HG03354 (cell line): ENCODE measurements around the gene DENND2A.
"Not testable (repeated sequence)": the region's sequence is repeated elsewhere in the genome, so short reads cannot be mapped to it uniquely, and the experiment has no call there.

Experiments used
- ATAC-seq: cut with Tn5 transposase; IDR thresholded peaks from one replicate; pipeline ENCODE4 v1.9.1; 2021; ENCODE audit warnings: mild to moderate bottlenecking; ENCODE audit not compliant: unreplicated experiment, poor library complexity, severe bottlenecking

DENND2A gene

DNA sequence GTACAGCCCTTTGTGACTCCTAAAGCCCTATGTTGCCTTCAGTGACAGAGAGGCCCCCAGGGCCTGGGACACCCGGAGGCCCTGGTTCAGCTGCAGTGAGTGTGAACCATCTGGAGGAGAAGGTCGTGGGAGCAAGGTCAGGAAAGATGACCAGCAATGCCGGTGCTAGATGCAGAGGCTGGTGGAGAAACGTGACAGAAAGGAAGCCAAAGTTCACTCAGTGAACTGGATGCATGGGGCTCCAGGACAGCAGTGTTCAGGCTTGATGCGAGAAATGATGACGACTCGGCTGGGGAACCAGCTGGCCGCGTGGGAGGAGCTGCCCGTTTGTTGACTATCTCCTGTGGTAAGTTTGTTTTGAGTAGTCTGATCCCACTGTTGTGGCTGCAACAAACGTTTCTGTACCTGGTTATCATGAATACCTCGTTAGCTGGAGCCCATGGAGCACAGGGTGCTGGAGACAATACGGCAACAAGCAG lies 107.2 kb downstream of the DENND2A start:
- no peak for ATAC-seq

DNA sequence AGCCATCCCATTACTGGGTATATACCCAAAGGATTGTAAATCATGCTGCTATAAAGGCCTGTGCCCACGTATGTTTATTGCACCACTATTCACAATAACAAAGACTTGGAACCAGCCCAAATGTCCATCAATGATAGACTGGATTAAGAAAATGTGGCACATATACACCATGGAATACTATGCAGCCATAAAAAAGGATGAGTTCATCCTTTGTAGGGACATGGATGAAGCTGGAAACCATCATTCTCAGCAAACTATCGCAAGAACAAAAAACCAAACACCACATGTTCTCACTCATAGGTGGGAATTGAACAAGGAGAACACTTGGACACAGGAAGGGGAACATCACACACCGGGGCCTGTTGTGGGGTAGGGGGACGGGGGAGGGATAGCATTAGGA lies 111.2 kb downstream of the DENND2A start:
- ATAC-seq = not testable (repeated sequence)

DNA sequence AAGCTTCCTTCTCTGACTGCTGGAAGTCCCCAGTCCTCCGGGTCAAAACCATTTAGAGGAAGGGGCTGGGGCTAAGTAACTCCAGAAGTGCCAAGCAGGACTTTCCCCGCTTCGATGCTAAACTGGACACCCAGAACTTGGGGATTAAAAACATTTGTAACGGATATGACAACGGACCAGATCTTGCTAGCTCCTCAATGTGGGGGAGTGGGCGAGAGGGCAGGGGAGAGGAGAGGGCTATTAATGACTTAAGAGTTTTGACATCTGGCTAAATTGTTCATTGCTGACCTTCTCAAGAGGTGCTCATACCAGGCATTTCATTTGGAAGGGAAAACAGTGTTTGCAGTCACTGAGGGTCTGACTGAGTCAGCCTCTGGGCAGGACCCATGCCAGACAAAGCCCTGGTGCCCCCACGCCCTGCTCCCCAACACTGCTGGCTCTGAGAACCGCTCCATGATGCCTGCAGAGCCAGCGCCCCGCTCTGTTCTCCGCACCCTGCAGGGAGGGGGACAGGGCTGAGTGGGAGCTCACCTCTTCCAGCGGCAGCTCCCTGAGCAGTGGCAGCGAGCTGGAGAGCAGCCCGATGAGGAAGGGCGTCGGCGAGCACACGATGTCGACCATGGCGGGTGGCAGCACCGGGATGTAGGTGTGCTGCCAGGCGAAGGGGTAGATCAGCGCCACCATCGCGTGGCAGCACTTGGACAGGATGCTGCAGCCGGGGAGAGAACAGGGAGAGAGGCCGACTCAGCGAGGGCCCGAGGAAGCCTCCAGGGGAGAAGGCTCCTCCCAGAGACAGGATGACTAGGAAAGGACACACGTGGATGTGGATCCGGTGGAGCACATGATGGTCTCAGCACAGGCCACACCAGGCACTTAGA lies 113.6 kb downstream of the DENND2A start:
- no peak for ATAC-seq

DNA sequence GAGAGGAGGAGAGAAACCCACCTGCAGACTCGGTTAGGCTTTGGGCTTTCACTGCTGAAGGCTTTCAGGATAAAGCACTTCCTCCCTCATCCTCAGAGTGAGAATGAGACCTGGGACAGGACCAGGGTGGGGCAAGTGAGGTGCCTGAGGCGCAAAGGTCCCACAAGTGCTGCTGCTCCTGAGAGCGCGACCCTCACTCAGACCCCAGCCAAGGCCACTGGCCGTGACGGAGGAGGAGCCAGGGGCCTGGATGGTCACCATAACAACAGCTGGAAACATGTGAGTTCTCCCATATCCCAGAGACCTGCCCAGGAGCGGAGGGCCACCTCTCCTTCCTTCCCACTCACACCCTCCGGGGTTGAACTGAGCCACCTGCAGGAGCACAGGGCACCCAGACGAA lies 114.4 kb downstream of the DENND2A start:
- no peak for ATAC-seq

DNA sequence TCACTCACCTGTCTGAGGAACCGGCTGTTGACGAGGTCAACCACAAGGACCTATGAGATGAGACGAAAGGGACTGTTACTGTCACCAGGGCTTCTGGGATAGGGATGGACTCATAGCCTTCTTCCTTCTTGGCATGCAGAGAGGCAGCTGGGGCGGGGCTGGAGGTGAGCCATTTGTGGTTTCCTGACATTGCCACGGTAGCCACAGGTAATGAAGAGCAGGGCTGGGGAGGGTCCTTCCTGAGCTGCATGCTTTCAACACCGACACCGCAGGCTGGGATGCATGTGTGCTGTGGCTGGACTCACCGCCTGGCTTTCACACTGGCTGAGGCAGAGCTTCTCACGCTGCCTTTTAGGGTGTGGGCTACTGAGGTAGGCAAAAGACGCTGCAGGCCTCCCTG lies 114.9 kb downstream of the DENND2A start:
- no peak for ATAC-seq

DNA sequence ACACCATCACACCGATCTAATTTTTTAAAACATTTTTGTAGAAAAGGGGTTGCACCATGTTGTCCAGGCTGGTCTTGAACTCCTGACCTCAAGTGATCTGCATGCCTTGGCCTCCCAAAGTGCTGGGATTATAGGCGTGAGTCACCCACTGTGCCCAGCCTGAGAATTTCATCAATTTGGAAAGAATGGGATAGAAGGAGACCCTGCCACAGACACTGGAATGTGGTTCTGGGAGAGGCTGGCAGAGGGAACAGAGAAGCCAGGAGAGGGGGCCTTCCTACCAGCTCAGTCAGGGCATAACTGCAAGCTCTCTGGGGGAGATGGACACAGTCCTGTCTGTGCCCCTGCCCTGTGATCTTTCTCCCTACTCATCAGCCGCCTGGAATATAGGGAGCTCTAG lies 119.2 kb downstream of the DENND2A start:
- ATAC-seq = no peak

DNA sequence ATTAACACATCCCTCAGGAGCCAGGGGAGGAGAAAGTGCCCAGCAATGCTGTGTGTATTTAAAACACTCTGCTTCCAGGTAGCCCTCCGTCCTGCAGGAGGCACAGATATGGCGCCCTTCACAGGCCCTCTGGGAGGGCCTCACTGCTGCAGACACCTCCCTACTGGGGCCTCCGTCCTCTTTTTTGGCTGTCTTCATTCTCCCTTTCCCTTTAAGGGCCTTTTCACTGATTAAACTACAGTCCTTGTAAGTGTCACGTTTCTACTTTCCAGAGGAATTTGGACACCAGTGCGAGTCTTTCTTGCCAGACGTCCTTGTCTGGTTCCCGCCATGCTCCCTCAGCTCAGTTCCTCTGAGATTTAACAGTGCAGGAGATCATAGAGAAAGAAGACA lies 121.6 kb downstream of the DENND2A start:
- ATAC-seq = no peak

DNA sequence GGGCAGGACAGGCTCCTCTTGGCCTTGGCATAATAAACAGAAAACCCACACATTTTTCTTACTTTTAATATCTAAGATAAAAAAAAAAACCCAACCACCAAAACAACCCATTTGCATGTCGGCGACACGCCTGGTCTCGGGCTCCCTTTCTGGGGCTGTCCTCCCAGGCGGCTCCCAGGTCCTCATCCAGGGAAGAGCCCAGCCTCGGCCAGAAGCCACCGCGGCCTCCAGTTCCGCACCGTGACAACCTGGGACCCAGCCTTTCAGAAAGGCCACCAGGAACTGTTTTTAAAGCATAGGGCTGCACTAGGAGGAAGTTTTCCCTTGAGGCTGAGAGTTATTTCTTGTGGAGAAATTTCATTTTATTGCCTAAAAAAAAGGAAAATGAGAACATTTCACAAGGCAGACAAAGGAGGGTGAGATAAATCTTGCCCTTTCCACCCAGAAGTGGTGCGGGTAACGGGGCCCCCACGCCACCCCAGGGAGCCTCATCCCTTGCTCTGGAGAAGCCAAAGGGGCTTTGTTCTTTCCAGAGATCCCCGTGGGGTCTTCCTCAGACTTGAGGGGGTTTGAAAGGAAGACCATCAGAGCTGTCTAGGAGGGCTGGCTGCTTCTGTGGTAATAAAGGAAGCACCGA lies 122.1 kb downstream of the DENND2A start:
- no peak for ATAC-seq

DNA sequence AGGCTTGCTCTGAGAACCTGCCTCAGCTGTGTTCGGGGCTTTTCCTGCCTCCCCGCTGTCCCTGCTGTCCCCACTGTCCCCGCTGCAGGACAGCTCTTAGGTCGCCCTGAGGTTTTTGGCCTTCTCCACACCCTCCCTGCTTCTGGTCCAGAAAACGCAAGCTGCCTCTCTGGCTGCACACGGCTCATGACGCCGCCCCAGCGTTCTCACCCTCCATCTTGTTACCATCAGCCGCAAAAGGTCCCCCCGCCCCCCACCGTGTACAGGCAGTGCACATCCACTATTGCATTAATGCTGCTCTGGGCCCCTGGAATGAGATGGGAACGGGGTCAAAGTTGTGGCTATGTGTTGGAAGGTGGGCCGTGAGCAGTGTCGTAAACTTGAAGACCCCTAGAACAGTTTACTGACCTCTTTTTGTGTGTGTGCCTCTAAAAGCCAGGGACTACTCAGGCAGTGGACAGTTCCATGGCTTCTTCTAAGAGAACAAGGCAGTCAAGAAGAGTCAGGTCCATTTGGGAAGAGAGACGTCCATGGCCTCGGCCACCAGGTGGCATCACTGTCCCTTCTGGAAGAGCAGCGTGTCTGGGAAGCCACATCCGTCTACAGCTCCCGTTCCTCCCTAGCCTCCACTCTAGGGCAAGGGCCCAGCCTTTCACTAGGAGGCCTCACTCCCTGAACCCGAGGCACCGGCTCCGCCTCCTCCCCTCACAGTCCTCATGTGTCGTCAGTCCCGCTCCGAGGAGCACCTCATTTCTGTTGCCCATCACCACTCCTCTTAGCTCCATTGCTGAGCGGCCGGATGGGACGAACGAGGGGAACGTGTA lies 122.9 kb downstream of the DENND2A start:
- peak; percentile 54 for ATAC-seq

DNA sequence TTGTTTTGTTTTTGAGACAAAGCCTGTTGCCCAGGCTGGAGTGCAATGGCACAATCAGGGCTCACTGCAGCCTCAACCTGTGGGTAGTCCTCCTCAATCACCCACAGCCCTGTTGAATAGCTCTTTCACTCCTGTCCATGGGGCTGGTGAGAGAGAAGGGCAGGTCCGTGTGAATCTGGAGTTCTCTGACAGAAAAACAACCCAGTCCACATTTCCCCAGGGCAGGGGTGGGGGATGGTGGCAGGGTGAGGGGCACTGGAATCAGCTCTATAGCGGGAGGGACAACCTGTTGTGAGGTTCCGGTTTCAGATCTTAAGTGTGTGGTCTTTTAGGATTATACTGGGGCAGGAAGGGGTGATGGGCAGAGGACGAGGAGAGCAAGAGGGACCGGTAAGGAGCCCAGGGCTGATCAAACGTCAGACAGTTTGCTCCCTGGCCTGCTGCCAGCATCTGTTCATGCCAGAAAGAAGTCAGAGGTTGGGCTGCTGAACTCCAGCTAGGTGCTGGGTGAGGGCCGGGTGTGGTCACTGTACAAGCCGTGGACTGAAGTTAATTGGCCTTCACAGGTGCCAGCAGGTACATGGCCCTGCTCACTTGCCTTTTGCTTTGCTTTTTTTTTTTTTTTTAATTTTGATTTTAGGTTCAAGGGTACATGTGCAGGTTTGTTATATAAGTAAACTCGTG lies 128.2 kb downstream of the DENND2A start:
- no peak for ATAC-seq

DNA sequence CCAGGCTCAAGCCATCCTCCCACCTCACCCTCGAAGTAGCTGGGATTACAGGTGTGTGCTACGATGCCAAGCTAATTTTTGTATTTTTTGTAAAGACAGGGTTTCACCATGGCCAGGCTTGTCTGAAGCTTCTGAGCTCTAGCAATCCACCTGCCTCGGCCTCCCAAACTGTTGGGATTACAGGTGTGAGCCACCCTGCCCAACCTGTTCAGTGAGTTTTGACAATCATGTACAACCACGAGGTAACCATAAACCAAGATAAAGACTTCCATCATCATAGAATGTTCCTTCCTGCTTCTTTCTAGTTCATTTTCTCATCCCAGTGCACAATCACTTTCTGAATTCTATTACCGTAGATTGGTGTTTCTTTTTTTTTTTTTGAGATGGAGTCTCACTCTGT lies 130.8 kb downstream of the DENND2A start:
- ATAC-seq = no peak

DNA sequence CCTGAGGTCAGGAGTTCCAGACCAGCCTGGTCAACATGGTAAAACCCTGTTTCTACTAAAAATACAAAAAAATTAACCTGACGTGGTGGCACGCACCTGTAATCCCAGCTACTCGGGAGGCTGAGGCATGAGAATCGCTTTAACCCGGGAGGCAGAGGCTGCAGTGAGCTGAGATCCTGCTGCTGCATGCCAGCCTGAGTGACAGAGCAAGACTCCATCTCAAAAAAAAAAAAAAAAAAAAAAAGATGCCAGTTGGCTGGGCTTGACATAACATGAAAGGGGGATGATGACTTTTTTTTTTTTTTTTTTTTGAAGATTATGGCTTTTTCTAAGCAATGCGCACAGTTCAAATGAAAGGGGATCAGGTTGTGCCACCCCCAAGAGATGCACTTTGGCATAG lies 133.1 kb downstream of the DENND2A start:
- not testable (repeated sequence) for ATAC-seq

DNA sequence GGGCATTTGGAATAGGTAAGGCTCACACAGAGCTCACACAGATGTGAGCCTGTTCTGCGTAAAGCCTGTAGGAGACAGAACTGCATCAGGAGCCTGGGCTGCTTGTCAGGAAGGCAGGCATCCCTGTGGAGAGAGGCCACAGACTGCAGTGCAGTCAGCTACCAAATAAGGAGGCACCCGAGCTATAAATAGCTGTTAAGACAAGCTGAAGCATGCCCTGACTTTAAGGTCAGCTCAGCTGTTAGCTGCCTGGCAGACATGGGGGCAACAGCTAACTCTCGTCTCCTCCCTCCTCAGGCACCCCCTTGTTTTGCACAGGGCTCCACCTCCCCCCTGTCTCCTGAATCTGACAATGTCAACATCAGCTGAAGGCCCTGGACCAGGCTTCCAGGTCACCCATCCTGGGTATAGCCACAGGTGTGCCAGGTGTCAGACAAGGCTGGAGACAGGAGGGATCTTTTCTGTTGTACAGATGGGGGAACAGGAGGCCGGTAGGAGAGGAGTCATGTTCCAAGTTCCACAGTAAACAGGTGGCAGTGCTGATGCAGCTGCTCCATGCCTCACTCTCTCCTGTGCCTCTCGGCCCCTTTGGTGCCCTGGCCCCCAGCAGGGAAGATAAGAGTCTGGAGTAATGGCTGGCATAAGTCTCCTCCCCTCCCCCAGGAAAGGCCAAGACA lies 133.7 kb downstream of the DENND2A start:
- no peak for ATAC-seq

DNA sequence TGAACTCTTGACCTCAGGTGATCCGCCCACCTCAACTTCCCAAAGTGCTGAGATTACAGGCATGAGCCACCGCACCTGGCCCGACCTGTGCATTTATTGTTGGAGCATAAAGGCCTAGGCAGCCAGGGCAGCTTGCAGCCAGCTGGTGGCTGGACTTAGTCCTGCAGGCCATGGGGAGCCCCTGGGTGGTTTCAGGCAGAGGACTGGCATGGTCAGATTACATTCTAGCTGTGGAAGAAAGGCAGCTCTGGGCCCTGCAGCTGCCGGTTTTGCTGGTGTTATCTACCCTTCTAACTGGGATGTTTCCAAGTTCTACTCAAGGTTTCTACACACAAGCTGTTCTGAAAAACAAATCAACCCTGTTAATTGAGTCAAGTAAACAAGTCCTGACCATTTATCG lies 138.6 kb downstream of the DENND2A start:
- ATAC-seq = no peak

DNA sequence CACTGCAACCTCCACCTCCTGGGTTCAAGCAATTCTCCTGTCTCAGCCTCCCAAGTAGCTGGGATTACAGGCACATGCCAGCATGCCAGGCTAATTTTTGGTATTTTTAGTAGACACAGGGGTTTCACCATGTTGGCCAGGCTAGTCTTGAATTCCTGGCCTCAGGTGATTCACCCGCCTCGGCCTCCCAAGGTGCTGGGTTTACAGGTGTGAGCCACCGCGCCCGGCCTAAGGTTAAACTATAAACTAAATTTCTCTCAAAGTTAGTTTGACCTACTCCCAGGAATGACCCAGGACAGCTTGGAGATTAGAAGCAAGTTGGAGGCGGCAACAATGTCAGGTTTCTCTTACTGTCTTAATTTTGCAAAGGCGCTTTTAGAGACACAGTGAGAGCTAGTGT lies 142.8 kb downstream of the DENND2A start:
- ATAC-seq = not testable (repeated sequence)

DNA sequence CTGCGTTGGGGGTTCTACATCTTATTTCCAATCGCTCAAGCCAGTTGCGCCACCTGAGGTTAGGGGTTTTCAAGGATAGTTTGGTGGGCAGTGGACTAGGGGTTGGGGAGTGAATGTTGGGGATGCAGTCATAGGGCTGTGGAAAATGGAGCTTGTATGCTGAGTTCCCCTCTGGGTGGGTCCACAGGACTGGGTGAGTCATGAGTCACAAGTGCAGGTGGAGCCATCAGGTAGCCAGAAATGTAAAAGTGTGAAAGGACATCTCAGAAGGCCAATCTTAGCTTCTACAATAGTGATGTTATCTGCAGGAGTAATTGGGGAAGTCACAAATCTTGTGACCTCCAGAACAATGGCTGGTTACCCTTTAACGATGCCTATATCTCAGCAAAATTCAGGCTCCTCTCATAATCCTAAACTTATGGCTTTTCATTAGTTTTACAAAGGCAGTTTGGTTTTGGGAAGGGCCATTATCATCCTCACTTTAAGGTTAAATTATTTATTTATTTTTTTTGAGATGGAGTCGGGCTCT lies 143.3 kb downstream of the DENND2A start:
- no peak for ATAC-seq

DNA sequence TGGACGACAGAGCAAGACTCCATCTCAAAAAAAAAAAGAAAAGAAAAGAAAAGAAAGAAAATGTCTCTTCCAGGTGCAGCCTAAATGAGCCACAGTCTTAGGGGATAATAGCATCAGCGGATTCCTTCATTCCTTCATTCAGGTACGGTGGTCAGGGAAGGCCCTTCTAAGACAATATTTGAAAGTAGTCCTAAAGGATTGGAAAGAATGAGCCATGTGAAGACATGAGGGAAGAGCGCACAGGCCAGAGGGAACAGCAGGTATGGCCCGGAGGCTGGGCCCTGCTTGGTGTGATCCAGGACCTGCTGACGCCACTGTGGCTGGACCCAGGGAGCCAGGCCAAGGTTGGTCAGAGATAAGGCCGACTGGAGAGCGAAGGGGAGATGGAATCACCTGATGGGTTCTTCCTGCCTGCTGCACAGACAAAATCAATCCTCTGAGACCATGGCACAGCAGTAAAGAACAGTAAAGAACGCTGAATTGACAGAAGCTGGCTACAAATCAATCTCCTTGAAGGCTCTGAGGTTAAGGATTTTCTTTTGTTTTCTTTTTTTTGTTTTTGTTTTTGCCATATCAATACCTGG lies 145.0 kb downstream of the DENND2A start:
- ATAC-seq = no peak

DNA sequence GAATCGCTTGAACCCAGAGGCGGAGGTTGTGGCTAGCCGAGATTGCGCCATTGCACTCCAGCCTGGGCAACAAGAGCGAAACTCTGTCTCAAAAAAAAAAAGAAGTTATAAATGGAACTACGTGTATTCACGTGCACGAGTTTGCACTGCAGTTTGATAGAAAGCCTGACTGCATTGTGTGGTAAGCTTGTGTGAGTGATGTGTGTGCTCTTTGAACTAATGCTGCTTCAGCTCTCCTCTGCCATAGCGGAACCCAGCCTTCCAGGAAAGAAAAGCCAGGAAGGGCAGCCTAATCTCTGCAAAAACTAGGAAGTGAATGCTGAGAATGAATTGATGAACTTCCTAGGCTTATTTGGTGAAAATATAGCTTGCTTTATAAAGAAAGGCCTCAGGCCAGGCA lies 145.7 kb downstream of the DENND2A start:
- ATAC-seq = no peak

DNA sequence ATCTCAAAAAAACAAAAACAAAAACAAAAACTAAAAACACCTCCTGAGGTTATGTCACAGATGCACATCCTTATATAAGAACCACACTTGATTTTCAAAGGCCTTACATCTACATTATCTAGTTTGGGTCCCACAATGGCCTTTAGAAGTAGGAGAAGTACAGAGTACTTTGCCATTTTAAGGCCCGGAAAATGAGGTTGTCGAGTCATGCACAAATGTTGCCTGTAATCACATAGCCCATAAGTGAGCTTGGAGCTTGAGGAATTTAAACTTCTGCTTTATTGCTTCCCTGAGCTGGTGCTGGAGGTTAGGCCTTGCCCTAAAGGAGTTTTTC lies 151.6 kb downstream of the DENND2A start:
- ATAC-seq = no peak
